Esophagus muscularis mucosa (tissue), 4 donors: ENCODE results near the gene IPO9. TPM values are rescaled to one million over a fixed set of nuclear protein-coding genes. Genes with fewer than 3 reads are reported as not detected.

Experiments used
- DNase-seq: peaks from one replicate; pipeline ENCODE4 v3.0.0-alpha.2; 2017; ENCODE audit errors: extremely low spot score
- H3K27ac ChIP-seq, 4 donors: fragments of 200-600 bp; sonication (generic); replicated peaks in 1 of 4; 1 replicate in 3 of 4; 2 replicates in 1 of 4; pipeline ENCODE4 v1.5.1; 2016 to 2019; ENCODE audit warnings: mild to moderate bottlenecking in 1 of 4
- H3K27me3 ChIP-seq, 4 donors: fragments of 200-600 bp; sonication (generic); one replicate each; pipeline versions ENCODE4 v1.5.1 to v1.6.0; 2016 to 2019
- H3K36me3 ChIP-seq, 4 donors: fragments of 200-600 bp; sonication (generic); one replicate each; pipeline ENCODE4 v1.5.1; 2016 to 2019
- H3K4me1 ChIP-seq, 4 donors: fragments of 200-600 bp; sonication (generic); one replicate each; pipeline ENCODE4 v1.5.1; 2016 to 2019
- H3K4me3 ChIP-seq, 4 donors: fragments of 200-600 bp; sonication (generic); 1 replicate in 2 of 4; 2 replicates in 2 of 4; pipeline ENCODE4 v1.5.1; 2016 to 2019; ENCODE audit warnings: mild to moderate bottlenecking in 4 of 4, moderate library complexity in 1 of 4
- H3K9me3 ChIP-seq, 4 donors: fragments of 200-600 bp; sonication (generic); 1 replicate in 3 of 4; 2 replicates in 1 of 4; pipeline ENCODE4 v1.5.1; 2016 to 2019
- CTCF ChIP-seq, 3 experiments: fragments of 200-600 bp in 2 of 3; fragments of 450-650 bp in 1 of 3; sonication (generic) in 2 of 3; IDR thresholded peaks; one replicate each; pipeline ENCODE4 v1.5.1; 2017 to 2019; ENCODE audit warnings: antibody characterized with exemption in 3 of 3, mild to moderate bottlenecking in 2 of 3, moderate library complexity in 1 of 3
- EP300 ChIP-seq: sonication (generic); formaldehyde crosslinking; IDR thresholded peaks from one replicate; pipeline ENCODE4 v1.6.1; 2017; ENCODE audit warnings: antibody characterized with exemption
- POLR2A ChIP-seq: fragments of 450-650 bp; IDR thresholded peaks from one replicate; pipeline ENCODE4 v1.6.1; 2017; ENCODE audit warnings: antibody characterized with exemption, moderate library complexity, mild to moderate bottlenecking, low read depth
- POLR2AphosphoS5 ChIP-seq, 2 donors: sonication (generic); formaldehyde crosslinking; IDR thresholded peaks; one replicate each; pipeline ENCODE4 v1.6.1; 2017; ENCODE audit warnings: antibody characterized with exemption in 2 of 2
- WGBS: methylation state at CpG from one replicate; pipeline ENCODE4 v1.1.5; 2018; 5-methylcytosine and 5-hydroxymethylcytosine counted together
- intact Hi-C: fragments of 100-400 bp; cut with DNase I; formaldehyde crosslinking; loops from one replicate; pipeline ENCODE4 v1.15.1; 2023
- total RNA-seq, 4 donors: library from RNA; depleted of rRNA; stranded (reverse); fragments of >200 nt; gene quantifications; one replicate each; pipeline versions ENCODE4 v1.1.0 to v1.2.1, GENCODE V29; 2016

The IPO9 gene
- total RNA-seq, 4 donors from 2014 or later, result 17.4 to 31.8 (median 23.1) TPM

GRCh38 chr1:201906336-201906735 is 77.4 kb downstream of the IPO9 start:
- intact Hi-C loops, result no loop called here
- no peak for DNase-seq
- Histone ChIP-seq H3K4me3 (no peak overlapping the region), H3K9me3 (no peaks in the 10 kb centered on the region), H3K36me3 (peaks cover 0 to 18% (median 6%) of the 10 kb centered on the region in 4 donors), H3K27ac (peak overlapping the region; percentile 91 to 95 (median 94)), H3K4me1 (peaks cover 32 to 99% (median 98%) of the 10 kb centered on the region in 4 donors), H3K27me3 (no peaks in the 10 kb centered on the region)
- 66% methylated on average over 3 of the region's 3 CpGs for WGBS
- no peak for TF ChIP-seq POLR2A
- no peak for TF ChIP-seq EP300

- H3K27me3 ChIP-seq, result no peaks in the 10 kb centered on the region
- H3K4me1 ChIP-seq, result peaks cover 31 to 100% (median 100%) of the 10 kb centered on the region in 4 donors
- intact Hi-C loops, result no loop called here
- 57% methylated on average over 4 of the region's 6 CpGs for WGBS
- no peak overlapping the region for H3K4me3 ChIP-seq
- TF ChIP-seq POLR2A, result no peak
- no peak for TF ChIP-seq POLR2AphosphoS5 (IDR thresholded peaks at IDR 0.05)
- no peak for TF ChIP-seq EP300
- TF ChIP-seq CTCF (IDR thresholded peaks at IDR 0.05), result no peak
- DNase-seq, result no peak
- H3K9me3 ChIP-seq, result no peaks in the 10 kb centered on the region
- H3K27ac ChIP-seq, result peak overlapping the region; percentile 91 to 95 (median 94)
- H3K36me3 ChIP-seq, result peaks cover 0 to 25% (median 13%) of the 10 kb centered on the region in 4 donors
Measured at GRCh38 chr1:201907621-201908020, 78.7 kb downstream of the IPO9 start.

- peak overlapping the region; percentile 91 to 95 (median 94) for H3K27ac ChIP-seq
- peaks cover 0 to 3% (median 0%) of the 10 kb centered on the region in 4 donors for H3K27me3 ChIP-seq
- no peaks in the 10 kb centered on the region for H3K9me3 ChIP-seq
- peaks cover 13 to 100% (median 100%) of the 10 kb centered on the region in 4 donors for H3K4me1 ChIP-seq
- no peak for TF ChIP-seq POLR2AphosphoS5 (IDR thresholded peaks at IDR 0.05)
- TF ChIP-seq POLR2A, result no peak
- TF ChIP-seq CTCF (IDR thresholded peaks at IDR 0.05), result no peak
- TF ChIP-seq EP300, result no peak
- intact Hi-C loops, result no loop called here
- no peak for DNase-seq
- 52% methylated on average over 4 of the region's 4 CpGs for WGBS
- peaks cover 0 to 25% (median 11%) of the 10 kb centered on the region in 4 donors for H3K36me3 ChIP-seq
- H3K4me3 ChIP-seq, result no peak overlapping the region
Measured at GRCh38 chr1:201911826-201912571, 83.0 kb downstream of the IPO9 start.

- 43% methylated on average over 4 of the region's 5 CpGs for WGBS
- peaks cover 0 to 3% (median 0%) of the 10 kb centered on the region in 4 donors for H3K27me3 ChIP-seq
- peaks cover 22 to 100% (median 100%) of the 10 kb centered on the region in 4 donors for H3K4me1 ChIP-seq
- no peaks in the 10 kb centered on the region for H3K9me3 ChIP-seq
- peaks cover 0 to 25% (median 9%) of the 10 kb centered on the region in 4 donors for H3K36me3 ChIP-seq
- TF ChIP-seq POLR2AphosphoS5 (IDR thresholded peaks at IDR 0.05), result peak; percentile 71 to 80
- TF ChIP-seq POLR2A, result no peak
- no peak for TF ChIP-seq EP300
- H3K4me3 ChIP-seq, result peak overlapping the region in 2 of 4 donors; percentile 1 to 30
- H3K27ac ChIP-seq, result peak overlapping the region; percentile 91 to 95 (median 94)
- intact Hi-C loops, result no loop called here
- no peak for DNase-seq
Measured at GRCh38 chr1:201912832-201913231, 83.9 kb downstream of the IPO9 start.

GRCh38 chr1:201914456-201915235 is 85.7 kb downstream of the IPO9 start:
- peak overlapping the region; percentile 91 to 95 (median 94) for H3K27ac ChIP-seq
- WGBS, result 47% methylated on average over 14 of the region's 14 CpGs
- TF ChIP-seq CTCF (IDR thresholded peaks at IDR 0.05), result no peak
- peak in 1 of 2 donors; percentile 35 for TF ChIP-seq POLR2AphosphoS5 (IDR thresholded peaks at IDR 0.05)
- H3K4me1 ChIP-seq, result peaks cover 32 to 100% (median 100%) of the 10 kb centered on the region in 4 donors
- H3K4me3 ChIP-seq, result peak overlapping the region in 1 of 4 donors; percentile 29
- H3K9me3 ChIP-seq, result no peaks in the 10 kb centered on the region
- intact Hi-C loops, result no loop called here
- peaks cover 0 to 3% (median 0%) of the 10 kb centered on the region in 4 donors for H3K27me3 ChIP-seq
- DNase-seq, result no peak
- peaks cover 0 to 24% (median 5%) of the 10 kb centered on the region in 4 donors for H3K36me3 ChIP-seq
